Smooth muscle cell (in vitro differentiated cells): ENCODE measurements around the gene ARID1B. TPM values are rescaled to one million over a fixed set of nuclear protein-coding genes. Genes with fewer than 3 reads are reported as not detected.

Source experiments
- DNase-seq: peaks from one replicate; lab custom pipeline; 2025; ENCODE audit not compliant: unreplicated experiment; lab: John Stamatoyannopoulos, UW
- H2AFZ ChIP-seq: fragments of 200-600 bp; sonication (generic); 2 replicates; pipeline ENCODE4 v1.6.0; 2016; ENCODE audit warnings: antibody characterized with exemption, low read depth, mild to moderate bottlenecking
- H3F3A ChIP-seq: fragments of 200-600 bp; sonication (generic); 2 replicates; pipeline ENCODE4 v1.6.0; 2017; ENCODE audit warnings: antibody characterized with exemption, low read depth
- H3K27ac ChIP-seq: fragments of 200-600 bp; sonication (generic); 2 replicates; pipeline ENCODE4 v1.5.1; 2016; ENCODE audit warnings: low read depth, mild to moderate bottlenecking
- H3K27me3 ChIP-seq: fragments of 200-600 bp; sonication (generic); 2 replicates; pipeline ENCODE4 v1.6.1; 2016; ENCODE audit warnings: low read depth, mild to moderate bottlenecking
- H3K36me3 ChIP-seq: fragments of 200-600 bp; sonication (generic); 2 replicates; pipeline ENCODE4 v1.5.1; 2016; ENCODE audit warnings: low read depth
- H3K4me1 ChIP-seq: fragments of 200-600 bp; sonication (generic); 2 replicates; pipeline ENCODE4 v1.5.1; 2016; ENCODE audit warnings: low read depth
- H3K4me2 ChIP-seq: fragments of 200-600 bp; sonication (generic); 2 replicates; pipeline ENCODE4 v1.6.0; 2016; ENCODE audit warnings: mild to moderate bottlenecking
- H3K4me3 ChIP-seq: fragments of 200-600 bp; sonication (generic); 2 replicates; pipeline ENCODE4 v1.5.1; 2016; ENCODE audit warnings: mild to moderate bottlenecking
- H3K79me2 ChIP-seq: fragments of 200-600 bp; sonication (generic); 2 replicates; pipeline ENCODE4 v1.6.0; 2016; ENCODE audit warnings: low read depth, mild to moderate bottlenecking
- H3K9ac ChIP-seq: fragments of 200-600 bp; sonication (generic); 2 replicates; pipeline ENCODE4 v1.6.0; 2016; ENCODE audit warnings: low read depth
- H3K9me3 ChIP-seq: fragments of 200-600 bp; sonication (generic); replicated peaks from 2 replicates; pipeline ENCODE4 v1.5.1; 2016; ENCODE audit warnings: low read depth
- H4K20me1 ChIP-seq: fragments of 200-600 bp; sonication (generic); 2 replicates; pipeline ENCODE4 v1.6.0; 2016; ENCODE audit warnings: low read depth
- WGBS: methylation state at CpG from one replicate; pipeline ENCODE4 v1.1.7; 2016; ENCODE audit warnings: low lambda C conversion rate; 5-methylcytosine and 5-hydroxymethylcytosine counted together
- polyA plus RNA-seq: library from polyadenylated mRNA; unstranded; fragments of >200 nt; fragmentation: Nextera tagmentation; extraction: Ambion mirVana; gene quantifications from 2 replicates; pipeline ENCODE4 v1.2.1, GENCODE V29; 2016
- total RNA-seq: library from RNA; depleted of rRNA; stranded (reverse); fragments of >200 nt; gene quantifications from 2 replicates; pipeline ENCODE4 v1.2.3, GENCODE V29; 2014
- TF ChIP-seq, protein P1 (sequence below): fragments of 200-600 bp; sonication (generic); IDR thresholded peaks from 2 replicates; pipeline ENCODE4 v1.5.1; 2017; ENCODE audit warnings: borderline replicate concordance, mild to moderate bottlenecking, antibody characterized with exemption; ENCODE audit not compliant: insufficient read depth, poor library complexity, severe bottlenecking

Gene ARID1B
- total and polyA plus RNA-seq, 2 experiments from 2014 or later, result 30.1 to 65.4 TPM

DNA sequence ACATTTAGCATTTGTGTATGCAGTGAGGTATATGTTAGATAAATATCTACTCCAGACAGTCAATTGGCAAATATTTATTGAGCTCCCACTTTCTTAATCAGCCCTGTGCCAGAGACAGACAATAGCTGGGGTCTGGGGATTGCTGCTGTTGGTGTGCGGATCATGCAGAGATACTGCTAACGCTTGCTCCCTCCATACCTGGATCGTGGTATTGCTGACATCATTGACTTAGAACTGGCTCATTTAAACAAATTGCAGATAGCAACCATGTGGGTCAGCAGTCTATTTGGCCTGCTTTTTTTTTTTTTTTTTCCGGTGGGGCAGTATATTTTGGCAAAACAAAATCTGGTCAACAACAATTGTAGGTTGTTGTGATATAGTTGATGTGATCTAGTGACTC lies 9.5 kb downstream of the ARID1B start:
- 89% methylated on average over 4 of the region's 4 CpGs for WGBS
- Histone ChIP-seq H3K4me1 (peaks cover 49% of the 10 kb centered on the region), H3K27me3 (no peaks in the 10 kb centered on the region), H3K9ac (no peak overlapping the region), H3K4me2 (no peak overlapping the region), H3K36me3 (no peaks in the 10 kb centered on the region), H3K79me2 (peaks cover 100% of the 10 kb centered on the region), H4K20me1 (peaks cover 100% of the 10 kb centered on the region), H2AFZ (no peak overlapping the region), H3K9me3 (no peaks in the 10 kb centered on the region), H3K27ac (no peak overlapping the region), H3K4me3 (no peak overlapping the region), H3F3A (no peaks in the 10 kb centered on the region)
- no peak for DNase-seq
- TF ChIP-seq, protein P1, sequence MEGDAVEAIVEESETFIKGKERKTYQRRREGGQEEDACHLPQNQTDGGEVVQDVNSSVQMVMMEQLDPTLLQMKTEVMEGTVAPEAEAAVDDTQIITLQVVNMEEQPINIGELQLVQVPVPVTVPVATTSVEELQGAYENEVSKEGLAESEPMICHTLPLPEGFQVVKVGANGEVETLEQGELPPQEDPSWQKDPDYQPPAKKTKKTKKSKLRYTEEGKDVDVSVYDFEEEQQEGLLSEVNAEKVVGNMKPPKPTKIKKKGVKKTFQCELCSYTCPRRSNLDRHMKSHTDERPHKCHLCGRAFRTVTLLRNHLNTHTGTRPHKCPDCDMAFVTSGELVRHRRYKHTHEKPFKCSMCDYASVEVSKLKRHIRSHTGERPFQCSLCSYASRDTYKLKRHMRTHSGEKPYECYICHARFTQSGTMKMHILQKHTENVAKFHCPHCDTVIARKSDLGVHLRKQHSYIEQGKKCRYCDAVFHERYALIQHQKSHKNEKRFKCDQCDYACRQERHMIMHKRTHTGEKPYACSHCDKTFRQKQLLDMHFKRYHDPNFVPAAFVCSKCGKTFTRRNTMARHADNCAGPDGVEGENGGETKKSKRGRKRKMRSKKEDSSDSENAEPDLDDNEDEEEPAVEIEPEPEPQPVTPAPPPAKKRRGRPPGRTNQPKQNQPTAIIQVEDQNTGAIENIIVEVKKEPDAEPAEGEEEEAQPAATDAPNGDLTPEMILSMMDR, result no peak

DNA sequence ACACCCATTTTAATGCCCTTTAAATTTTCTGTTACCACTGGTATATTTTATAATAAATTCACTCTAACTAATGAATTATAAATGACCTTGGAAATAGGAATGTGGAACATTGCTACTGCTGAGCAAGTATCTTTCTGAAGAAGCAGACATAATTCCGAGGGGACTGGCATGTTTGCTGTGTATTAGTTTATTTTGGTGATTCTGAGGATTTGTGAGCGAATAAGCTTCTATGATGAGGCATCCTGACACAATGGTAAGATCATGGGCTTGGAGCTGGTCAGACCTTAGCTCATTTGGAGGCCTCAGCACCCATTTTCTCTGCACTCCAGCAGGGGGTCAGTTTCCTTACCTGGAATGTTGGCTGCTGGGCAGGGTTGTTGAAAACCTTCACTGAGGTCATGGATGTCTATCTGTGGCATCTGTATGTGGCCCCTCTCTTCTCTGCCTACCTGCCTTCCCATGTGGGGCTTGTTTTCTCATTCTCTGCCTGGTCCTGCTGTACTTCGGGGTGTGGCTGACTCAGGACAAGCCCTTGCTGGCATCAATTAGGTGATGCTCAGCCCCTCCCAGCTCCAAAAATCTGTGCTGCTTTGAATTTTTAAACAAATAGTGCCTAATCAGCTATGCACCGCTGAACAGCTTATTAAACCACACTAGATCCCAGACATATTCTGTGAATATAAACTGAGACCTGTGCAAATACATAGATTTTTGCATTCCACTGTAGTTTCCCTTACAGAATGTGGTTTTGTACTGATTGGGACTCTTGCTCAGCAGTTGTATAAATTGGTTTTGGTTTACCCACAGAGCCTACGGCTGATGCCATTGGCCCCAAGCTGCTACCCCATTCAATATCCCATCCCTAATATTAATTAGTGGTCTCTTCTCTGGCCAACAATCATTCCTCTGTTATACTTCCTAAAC lies 10.7 kb downstream of the ARID1B start:
- H3K4me1 ChIP-seq, result peaks cover 38% of the 10 kb centered on the region
- H3K36me3 ChIP-seq, result no peaks in the 10 kb centered on the region
- H3F3A ChIP-seq, result no peaks in the 10 kb centered on the region
- no peak for DNase-seq
- H3K4me2 ChIP-seq, result no peak overlapping the region
- H3K27me3 ChIP-seq, result no peaks in the 10 kb centered on the region
- TF ChIP-seq, protein P1, result no peak
- H3K9ac ChIP-seq, result no peak overlapping the region
- H2AFZ ChIP-seq, result no peak overlapping the region
- peaks cover 100% of the 10 kb centered on the region for H3K79me2 ChIP-seq
- H3K4me3 ChIP-seq, result no peak overlapping the region
- no peak overlapping the region for H3K27ac ChIP-seq
- 93% methylated on average over 5 of the region's 5 CpGs for WGBS
- peaks cover 100% of the 10 kb centered on the region for H4K20me1 ChIP-seq
- no peaks in the 10 kb centered on the region for H3K9me3 ChIP-seq

DNA sequence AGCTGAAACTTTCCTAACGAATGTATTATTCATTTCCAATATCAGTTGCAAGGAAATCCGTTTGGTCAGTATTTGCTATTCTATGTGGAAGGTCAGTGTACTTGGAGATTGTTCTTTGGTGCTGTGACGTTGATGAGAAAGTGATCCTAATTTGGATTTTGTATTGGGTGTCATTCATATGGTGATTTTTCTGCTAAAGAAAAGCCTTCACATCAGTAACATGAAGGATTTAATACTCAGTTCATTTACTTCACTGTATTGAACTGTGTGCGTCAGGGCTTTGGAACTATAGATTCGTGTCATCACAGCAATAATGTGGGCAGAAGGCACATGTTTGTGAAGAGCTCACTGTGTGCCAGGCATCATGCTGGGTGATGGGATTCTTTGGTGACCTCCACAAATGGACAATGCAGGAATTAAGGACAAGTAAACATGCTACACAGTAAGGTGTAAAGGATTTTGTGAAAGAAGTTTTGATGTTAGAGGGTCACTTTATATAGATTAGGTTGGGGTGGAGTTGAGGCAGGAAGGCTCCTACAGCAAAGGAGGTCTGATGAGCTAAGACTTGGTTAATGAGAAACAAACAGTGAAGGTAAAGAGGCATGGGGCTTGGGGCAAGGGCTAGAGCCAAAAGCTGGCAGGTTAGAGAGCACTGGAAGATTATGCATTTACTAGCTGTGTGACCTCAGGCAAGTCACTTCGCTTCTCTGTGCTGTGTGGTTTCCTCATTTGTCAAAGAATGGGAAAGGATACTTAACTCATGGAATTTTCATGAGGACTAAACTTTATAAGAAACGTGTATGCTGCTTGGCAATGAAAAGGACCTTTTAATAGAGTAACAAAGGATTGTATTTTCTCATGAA lies 12.1 kb downstream of the ARID1B start:
- TF ChIP-seq, protein P1, result no peak
- Histone ChIP-seq H2AFZ (no peak overlapping the region), H3K79me2 (peaks cover 100% of the 10 kb centered on the region), H3K9ac (no peak overlapping the region), H3K4me2 (no peak overlapping the region), H3K9me3 (no peaks in the 10 kb centered on the region), H3K27ac (no peak overlapping the region), H4K20me1 (peaks cover 100% of the 10 kb centered on the region), H3K4me3 (no peak overlapping the region), H3K36me3 (no peaks in the 10 kb centered on the region), H3K27me3 (no peaks in the 10 kb centered on the region), H3F3A (no peaks in the 10 kb centered on the region), H3K4me1 (peaks cover 23% of the 10 kb centered on the region)
- 91% methylated on average over 7 of the region's 7 CpGs for WGBS
- no peak for DNase-seq
